Body of pancreas (tissue), 4 donors: Measurements from ENCODE around the gene DNAJC10. TPM values are rescaled to one million over a fixed set of nuclear protein-coding genes. Genes with fewer than 3 reads are reported as not detected.
"Not testable (repeated sequence)": the region's sequence is repeated elsewhere in the genome, so short reads cannot be mapped to it uniquely, and the experiment has no call there.

ENCODE experiments used
- ATAC-seq: fragments of 150-250 bp; one replicate; pipeline ENCODE4 v1.9.1; 2016
- DNase-seq, 4 donors: peaks; one replicate each; pipeline ENCODE4 v3.0.0-alpha.2; 2019
- H3K27ac ChIP-seq, 4 donors: fragments of 200-600 bp; sonication (generic); 1 replicate in 3 of 4; 2 replicates in 1 of 4; pipeline versions ENCODE4 v1.5.1 to v1.6.1; 2016 to 2019; ENCODE audit warnings: mild to moderate bottlenecking in 1 of 4, mixed read lengths in 1 of 4, moderate library complexity in 1 of 4
- H3K27me3 ChIP-seq, 2 donors: fragments of 200-600 bp; sonication (generic); one replicate each; pipeline ENCODE4 v1.6.0; 2016; ENCODE audit warnings: mild to moderate bottlenecking in 1 of 2
- H3K36me3 ChIP-seq, 2 donors: fragments of 200-600 bp; sonication (generic); replicated peaks in 1 of 2; 2 replicates each; pipeline ENCODE4 v1.5.1; 2016; ENCODE audit warnings: low read depth in 2 of 2; ENCODE audit not compliant: insufficient read depth in 1 of 2
- H3K4me1 ChIP-seq: fragments of 200-600 bp; sonication (generic); one replicate; pipeline ENCODE4 v1.6.0; 2016
- H3K4me3 ChIP-seq, 2 donors: fragments of 200-600 bp; sonication (generic); 1 replicate in 1 of 2; 2 replicates in 1 of 2; pipeline ENCODE4 v1.5.1; 2016 to 2019
- H3K9me3 ChIP-seq, 3 donors: fragments of 200-600 bp; sonication (generic); 1 replicate in 2 of 3; 2 replicates in 1 of 3; pipeline ENCODE4 v1.5.1; 2016
- POLR2A ChIP-seq, 3 donors: fragments of 450-650 bp; IDR thresholded peaks; one replicate each; pipeline ENCODE4 v1.6.1; 2016; ENCODE audit warnings: antibody characterized with exemption in 3 of 3, mild to moderate bottlenecking in 2 of 3
- WGBS, 2 donors: methylation state at CpG; one replicate each; pipeline ENCODE4 v1.1.5; 2017; 5-methylcytosine and 5-hydroxymethylcytosine counted together
- intact Hi-C: fragments of 100-400 bp; cut with DNase I; formaldehyde crosslinking; loops from one replicate; pipeline ENCODE4 v1.15.1; 2023
- total RNA-seq, 2 donors: library from RNA; depleted of rRNA; stranded (reverse); fragments of >200 nt; gene quantifications; one replicate each; pipeline ENCODE4 v1.1.0, GENCODE V29; 2016
- TF ChIP-seq, protein P1 (sequence below), 7 experiments: fragments of 450-650 bp in 4 of 7; fragments of 200-600 bp in 3 of 7; sonication (generic) in 3 of 7; IDR thresholded peaks; one replicate each; pipeline ENCODE4 v1.5.1; 2016 to 2019; ENCODE audit warnings: antibody characterized with exemption in 7 of 7

Gene DNAJC10
- total RNA-seq, 2 donors from 2014 or later, result 51.6 to 86.0 TPM

DNA sequence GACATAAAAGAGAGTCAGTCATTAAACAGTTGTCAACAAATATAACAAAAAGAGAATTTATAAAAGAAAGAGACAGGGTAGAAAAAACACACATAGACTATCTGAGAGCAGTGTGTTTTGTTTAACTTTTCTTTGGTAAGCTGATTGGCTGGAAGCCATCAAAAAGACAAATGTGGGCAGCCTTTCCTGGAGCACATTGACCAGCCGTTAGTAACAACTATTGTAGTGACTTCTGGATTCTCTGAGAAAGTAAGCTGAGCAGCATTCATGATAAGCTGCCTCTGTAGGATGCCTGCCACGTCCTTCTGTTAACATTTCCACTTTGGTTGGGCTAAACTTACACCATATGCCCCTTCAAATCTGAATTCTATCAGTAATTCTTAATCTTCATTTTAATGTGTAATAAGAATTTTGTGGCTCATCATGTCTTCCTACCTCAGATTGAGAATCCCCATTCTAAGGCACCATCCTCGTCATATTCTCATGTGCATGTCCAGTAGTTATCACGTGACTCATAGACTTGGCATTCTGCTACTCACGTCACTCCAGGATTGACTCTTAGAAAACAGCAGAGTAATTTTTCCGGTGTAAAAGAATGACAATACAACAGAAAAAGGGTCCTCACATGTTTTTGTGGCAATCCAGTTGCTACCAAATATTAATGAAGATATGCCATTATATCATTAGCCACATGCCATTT, 43.4 kb upstream of the DNAJC10 start:
- Histone ChIP-seq H3K9me3 (no peaks in the 10 kb centered on the region), H3K27ac (peak overlapping the region in 1 of 4 donors; percentile 21), H3K4me3 (no peak overlapping the region), H3K36me3 (no peaks in the 10 kb centered on the region), H3K4me1 (peaks cover 16% of the 10 kb centered on the region), H3K27me3 (no peaks in the 10 kb centered on the region)
- 19% methylated on average over 6 of the region's 6 CpGs for WGBS, 2 donors
- TF ChIP-seq, protein P1, sequence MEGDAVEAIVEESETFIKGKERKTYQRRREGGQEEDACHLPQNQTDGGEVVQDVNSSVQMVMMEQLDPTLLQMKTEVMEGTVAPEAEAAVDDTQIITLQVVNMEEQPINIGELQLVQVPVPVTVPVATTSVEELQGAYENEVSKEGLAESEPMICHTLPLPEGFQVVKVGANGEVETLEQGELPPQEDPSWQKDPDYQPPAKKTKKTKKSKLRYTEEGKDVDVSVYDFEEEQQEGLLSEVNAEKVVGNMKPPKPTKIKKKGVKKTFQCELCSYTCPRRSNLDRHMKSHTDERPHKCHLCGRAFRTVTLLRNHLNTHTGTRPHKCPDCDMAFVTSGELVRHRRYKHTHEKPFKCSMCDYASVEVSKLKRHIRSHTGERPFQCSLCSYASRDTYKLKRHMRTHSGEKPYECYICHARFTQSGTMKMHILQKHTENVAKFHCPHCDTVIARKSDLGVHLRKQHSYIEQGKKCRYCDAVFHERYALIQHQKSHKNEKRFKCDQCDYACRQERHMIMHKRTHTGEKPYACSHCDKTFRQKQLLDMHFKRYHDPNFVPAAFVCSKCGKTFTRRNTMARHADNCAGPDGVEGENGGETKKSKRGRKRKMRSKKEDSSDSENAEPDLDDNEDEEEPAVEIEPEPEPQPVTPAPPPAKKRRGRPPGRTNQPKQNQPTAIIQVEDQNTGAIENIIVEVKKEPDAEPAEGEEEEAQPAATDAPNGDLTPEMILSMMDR (IDR thresholded peaks at IDR 0.05), result no peak
- ATAC-seq (no peak), DNase-seq (peak in 2 of 4 donors; percentile 21 to 52)
- intact Hi-C loops, result no loop called here

DNA sequence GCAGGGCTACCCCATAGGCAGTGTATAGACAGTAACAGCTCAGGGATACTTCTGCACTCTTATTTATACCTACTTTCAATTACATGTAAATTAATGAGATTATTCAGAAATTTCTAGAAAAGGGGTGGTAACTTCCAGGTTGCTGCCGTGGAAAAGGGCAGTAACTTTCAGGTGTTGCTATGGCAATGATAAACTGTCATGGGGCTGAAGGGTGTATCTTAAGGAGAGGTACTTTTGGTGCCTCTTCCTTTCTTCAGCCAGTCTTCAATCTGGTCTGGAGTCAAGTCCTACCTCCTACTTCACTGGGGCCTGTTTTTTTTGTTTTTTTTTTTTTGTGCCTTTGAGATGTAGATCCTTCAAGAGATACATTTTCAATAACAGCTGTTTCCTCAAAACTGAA, 35.2 kb upstream of the DNAJC10 start:
- TF ChIP-seq POLR2A (IDR thresholded peaks at IDR 0.05), result no peak
- TF ChIP-seq, protein P1 (IDR thresholded peaks at IDR 0.05), result no peak
- intact Hi-C loops, result no loop called here
- WGBS, 2 donors, result 44 to 57% methylated on average over 1 of the region's 1 CpG
- Histone ChIP-seq H3K9me3 (no peaks in the 10 kb centered on the region), H3K4me3 (no peak overlapping the region), H3K27ac (no peak overlapping the region), H3K27me3 (no peaks in the 10 kb centered on the region), H3K36me3 (no peaks in the 10 kb centered on the region), H3K4me1 (no peaks in the 10 kb centered on the region)
- DNase-seq, result no peak
- no peak for ATAC-seq

DNA sequence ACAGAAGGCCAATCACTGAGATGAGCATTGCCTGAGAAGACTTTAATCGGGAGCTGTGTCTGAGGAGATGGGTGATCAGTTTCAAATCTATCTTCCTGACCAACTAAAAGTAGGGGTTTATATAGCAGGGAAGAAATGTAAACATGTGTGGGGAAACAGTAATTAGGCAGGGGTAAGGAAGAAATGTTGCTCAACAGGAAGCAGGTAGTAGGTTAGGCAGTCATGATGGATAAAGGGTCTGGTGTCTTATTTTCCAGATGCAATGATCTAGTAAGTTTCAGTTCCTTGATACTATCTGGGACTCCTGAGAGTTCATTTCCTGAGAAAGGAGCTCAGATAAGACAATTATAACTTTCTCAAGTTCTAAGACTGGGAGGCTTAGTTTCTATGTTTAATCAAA, 33.8 kb upstream of the DNAJC10 start:
- Histone ChIP-seq H3K27ac (no peak overlapping the region), H3K9me3 (no peaks in the 10 kb centered on the region), H3K27me3 (no peaks in the 10 kb centered on the region), H3K4me1 (no peaks in the 10 kb centered on the region), H3K36me3 (no peaks in the 10 kb centered on the region), H3K4me3 (no peak overlapping the region)
- TF ChIP-seq, protein P1 (IDR thresholded peaks at IDR 0.05), result no peak
- no peak for TF ChIP-seq POLR2A (IDR thresholded peaks at IDR 0.05)
- intact Hi-C loops, result no loop called here
- WGBS, 2 donors, result 61 to 76% methylated on average over 1 of the region's 1 CpG
- ATAC-seq, result no peak
- DNase-seq, result no peak

DNA sequence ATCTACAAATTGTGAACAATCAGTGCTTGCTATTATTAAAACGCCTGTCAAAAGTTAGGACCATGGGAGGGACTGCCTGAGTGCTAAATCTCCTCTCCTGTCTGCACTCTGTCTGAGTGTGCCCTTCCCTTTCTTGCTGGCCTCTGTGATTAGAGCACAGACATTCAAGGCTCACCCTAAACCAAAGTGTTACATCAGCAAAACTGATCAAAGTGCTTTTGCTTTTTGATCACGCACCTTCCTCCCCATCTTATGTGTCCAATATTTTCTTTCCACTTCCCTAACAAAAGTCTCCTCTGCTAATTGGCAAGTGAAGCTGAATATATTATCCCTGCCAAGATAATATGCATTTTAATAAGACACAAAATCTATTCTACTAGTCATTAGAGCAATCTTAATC, 30.5 kb upstream of the DNAJC10 start:
- H3K4me3 ChIP-seq, result no peak overlapping the region
- no peaks in the 10 kb centered on the region for H3K9me3 ChIP-seq
- no peaks in the 10 kb centered on the region for H3K27me3 ChIP-seq
- intact Hi-C loops, result no loop called here
- ATAC-seq (no peak), DNase-seq (no peak)
- H3K27ac ChIP-seq, result no peak overlapping the region
- TF ChIP-seq POLR2A (IDR thresholded peaks at IDR 0.05), result no peak
- TF ChIP-seq, protein P1 (IDR thresholded peaks at IDR 0.05), result no peak
- H3K36me3 ChIP-seq, result no peaks in the 10 kb centered on the region
- 88 to 89% methylated on average over 2 of the region's 2 CpGs for WGBS, 2 donors
- H3K4me1 ChIP-seq, result no peaks in the 10 kb centered on the region

DNA sequence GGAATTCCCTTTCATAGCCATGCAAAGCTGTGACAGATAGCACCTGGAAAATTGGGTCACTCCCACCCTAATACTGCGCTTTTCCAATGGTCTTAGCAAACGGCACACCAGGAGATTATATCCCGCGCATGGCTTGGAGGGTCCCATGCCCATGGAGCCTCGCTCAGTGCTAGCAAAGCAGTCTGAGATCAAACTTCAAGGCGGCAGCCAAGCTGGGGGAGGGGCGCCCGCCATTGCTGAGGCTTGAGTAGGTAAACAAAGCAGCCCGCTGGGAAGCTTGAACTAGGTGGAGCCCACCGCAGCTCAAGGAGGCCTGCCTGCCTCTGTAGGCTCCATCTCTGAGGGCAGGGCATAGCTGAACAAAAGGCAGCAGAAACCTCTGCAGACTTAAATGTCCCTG, 29.3 kb upstream of the DNAJC10 start:
- H3K36me3 ChIP-seq, ATAC-seq, intact Hi-C loops, H3K4me1 ChIP-seq, H3K27ac ChIP-seq, H3K9me3 ChIP-seq, DNase-seq, H3K4me3 ChIP-seq, H3K27me3 ChIP-seq: not testable (repeated sequence)
- WGBS, 2 donors, result 93 to 94% methylated on average over 7 to 10 of the region's 10 CpGs
